SK-N-MC (cell line): ENCODE results near the gene DAPK1.

Source experiments
- EZH2 ChIP-seq: fragments of 200-600 bp; sonication (generic); IDR thresholded peaks from one replicate; pipeline ENCODE4 v1.6.1; 2017; ENCODE audit warnings: antibody characterized with exemption
- FOXP2 ChIP-seq: optimal IDR thresholded peaks from 2 replicates; pipeline ENCODE3; 2011; ENCODE audit warnings: mild to moderate bottlenecking, moderate library complexity; ENCODE audit not compliant: insufficient read depth; ENCODE audit errors: extremely low read length, control extremely low read depth
- POLR2AphosphoS5 ChIP-seq: IDR thresholded peaks from 2 replicates; pipeline ENCODE4 v1.6.1; 2012; ENCODE audit warnings: mild to moderate bottlenecking, low read depth, low read length, borderline replicate concordance

- no peak for TF ChIP-seq POLR2AphosphoS5
- no peak for TF ChIP-seq EZH2
- no peak for TF ChIP-seq FOXP2
Measured at GRCh38 chr9:87501806-87502205, 4.1 kb downstream of the DAPK1 start.
